ENCODE data around the gene SYNE2. TPM values are rescaled to one million over a fixed set of nuclear protein-coding genes. Genes with fewer than 3 reads are reported as not detected.

SYNE2 gene
- total RNA-seq, 1 donor from 2014 or later, result 168 TPM

GRCh38 chr14:63909984-63910383 lies 57.2 kb downstream of the SYNE2 start:
- intact Hi-C loops (cut with micrococcal nuclease), result loop anchor here (2.0 kb wide), 1 partner anchor 39 kb away; no protein-coding TSS in a partner anchor

- intact Hi-C loops (cut with micrococcal nuclease), result no loop called here
Observed at GRCh38 chr14:63910583-63911363, 58.0 kb downstream of the SYNE2 start.

- intact Hi-C loops (cut with micrococcal nuclease), result no loop called here
Observed at GRCh38 chr14:63911404-63911803, 58.6 kb downstream of the SYNE2 start.

DNA sequence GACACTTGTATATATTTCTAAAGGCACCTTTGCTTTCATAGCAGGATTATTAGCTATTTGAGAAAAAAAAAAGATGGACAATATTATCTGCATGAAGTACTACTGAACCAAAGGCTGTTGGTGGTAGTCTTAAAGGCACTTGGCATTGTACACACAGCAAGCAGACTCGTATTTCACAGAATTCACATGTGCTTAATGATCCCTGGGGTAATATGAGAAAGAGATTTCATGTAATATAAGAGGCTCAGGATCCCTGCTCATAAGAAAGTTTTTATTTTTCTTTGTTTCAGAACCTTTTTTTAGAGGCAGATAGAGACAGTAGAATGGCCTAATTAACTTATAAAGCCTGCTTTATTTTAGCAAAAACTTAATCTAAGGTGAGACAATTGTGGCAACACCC lies 59.5 kb downstream of the SYNE2 start:
- intact Hi-C loops (cut with micrococcal nuclease), result no loop called here

GRCh38 chr14:63918411-63918810 lies 65.6 kb downstream of the SYNE2 start:
- intact Hi-C loops (cut with micrococcal nuclease), result no loop called here

DNA sequence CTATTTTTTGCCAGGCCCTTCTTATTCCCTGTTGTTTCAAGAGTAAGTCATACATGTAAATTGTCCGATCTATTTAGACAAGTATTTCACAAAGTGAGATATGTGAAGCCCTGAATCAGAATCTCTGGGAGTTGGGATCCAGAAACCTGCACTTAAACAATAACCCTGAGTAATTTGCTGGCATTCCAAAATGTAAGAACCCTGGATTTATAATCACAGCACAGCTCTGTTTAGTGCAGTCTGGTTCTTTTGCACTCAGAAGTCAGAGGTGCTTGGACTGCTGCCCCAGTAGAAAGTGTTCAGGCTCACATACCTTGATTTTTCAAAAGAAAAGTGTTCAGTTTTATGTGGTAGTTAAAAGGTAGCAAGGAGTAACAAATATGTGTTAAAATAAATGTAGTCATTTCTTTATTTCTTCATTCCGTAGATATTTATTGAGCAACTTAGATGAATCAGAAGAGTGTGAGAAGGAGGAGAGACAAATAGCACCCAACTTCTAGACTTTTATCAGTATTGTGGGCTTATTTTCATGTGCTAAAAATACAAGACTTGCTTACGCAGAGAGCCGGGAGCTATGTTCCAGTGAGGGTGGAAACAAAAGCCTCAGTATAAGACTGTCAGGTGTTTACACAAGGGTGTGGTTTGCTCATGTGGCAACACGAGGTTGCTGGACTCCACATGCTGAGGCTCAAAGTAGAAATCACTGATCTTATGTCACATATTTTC lies 70.1 kb downstream of the SYNE2 start:
- intact Hi-C loops (cut with micrococcal nuclease), result no loop called here

DNA sequence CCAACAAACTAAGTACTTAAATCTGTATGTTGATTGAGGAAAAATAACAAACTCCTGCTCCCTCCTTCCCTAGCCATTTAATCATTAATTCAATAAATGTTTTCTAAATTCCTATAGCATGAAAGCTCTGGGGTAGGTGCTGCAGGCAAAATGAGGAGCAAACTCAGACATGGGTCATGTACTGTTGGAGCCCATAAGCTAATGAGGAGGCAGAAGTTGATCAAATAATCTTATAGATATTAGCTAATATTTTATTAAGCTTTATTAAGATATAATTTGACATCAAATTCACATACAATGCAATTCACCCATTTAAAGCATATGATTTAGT lies 70.6 kb downstream of the SYNE2 start:
- intact Hi-C loops (cut with micrococcal nuclease), result no loop called here

DNA sequence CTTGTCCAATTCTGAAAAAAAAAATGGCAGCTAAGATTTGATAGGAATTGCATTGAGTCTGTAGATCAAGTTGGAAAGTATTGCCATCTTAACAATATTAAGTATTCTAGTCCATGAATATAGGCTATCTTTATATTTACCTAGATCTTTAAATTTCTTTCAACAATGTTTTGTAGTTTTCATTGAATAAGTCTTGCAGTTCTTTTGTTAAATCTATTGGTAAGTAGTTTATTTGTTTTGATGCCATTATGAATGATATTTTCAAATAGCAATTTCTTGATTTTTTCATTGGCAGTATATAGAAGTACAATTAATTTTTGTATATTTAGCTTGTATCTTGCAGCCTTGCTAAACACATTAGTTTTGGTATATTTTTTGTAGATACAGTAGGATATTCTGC lies 71.6 kb downstream of the SYNE2 start:
- intact Hi-C loops (cut with micrococcal nuclease), result no loop called here

DNA sequence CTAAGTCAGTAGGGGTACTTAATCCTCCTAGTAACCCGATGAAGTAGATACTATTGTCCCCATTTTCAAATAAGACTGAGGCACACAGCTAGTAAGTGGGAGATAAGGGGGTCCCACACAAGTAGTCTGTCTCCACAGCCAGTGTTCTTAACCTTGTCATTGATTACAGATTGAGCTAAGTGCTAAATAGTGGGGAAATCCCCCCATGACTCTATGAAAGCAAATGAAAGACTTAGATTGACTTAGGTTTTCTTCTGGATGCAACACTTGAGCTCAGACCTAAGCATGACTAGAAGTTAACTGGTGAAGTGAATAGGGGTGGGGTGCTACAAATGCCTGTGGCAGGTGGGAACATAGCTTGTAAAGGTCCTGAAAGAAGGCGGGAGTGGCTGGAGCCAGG lies 73.8 kb downstream of the SYNE2 start:
- intact Hi-C loops (cut with micrococcal nuclease), result no loop called here

DNA sequence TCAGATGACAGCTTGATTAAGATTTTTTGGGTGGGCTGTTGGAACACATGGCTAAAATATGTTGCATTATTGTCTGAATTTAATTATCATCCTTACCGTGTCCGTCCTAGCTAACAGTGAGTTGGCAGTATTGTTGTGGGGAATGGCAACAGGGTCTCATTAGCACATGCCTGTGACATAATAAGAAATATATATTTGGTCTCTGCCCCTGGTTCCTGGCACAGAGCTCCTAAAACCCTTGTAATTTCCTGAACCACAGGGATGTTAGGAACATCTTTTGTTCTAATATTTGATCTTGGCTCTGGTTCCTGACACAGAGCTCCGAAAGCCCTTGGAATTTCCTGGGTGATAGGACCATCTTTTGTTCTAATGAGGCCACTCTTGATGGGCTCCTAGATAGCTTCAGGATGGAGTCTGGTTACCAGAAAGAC lies 76.0 kb downstream of the SYNE2 start:
- intact Hi-C loops (cut with micrococcal nuclease), result no loop called here

DNA sequence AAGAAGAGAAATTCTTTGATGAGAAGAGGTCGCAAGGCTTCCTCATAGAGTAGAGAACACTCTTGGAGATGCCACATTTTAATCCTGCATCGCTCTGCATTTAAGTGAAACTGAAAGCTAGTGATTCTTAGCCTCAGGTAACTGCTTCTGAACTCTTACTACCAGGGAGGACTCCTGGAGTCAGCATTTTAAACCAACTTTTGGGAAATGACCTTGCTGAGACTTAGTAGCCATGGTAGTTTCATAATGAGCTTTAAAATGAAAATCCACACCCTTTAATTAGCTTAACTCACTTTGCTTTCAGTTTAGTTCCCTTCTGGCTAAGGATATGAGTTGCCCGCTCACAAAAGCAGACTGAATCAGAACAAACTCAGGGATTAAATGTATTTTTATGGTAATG lies 80.3 kb downstream of the SYNE2 start:
- intact Hi-C loops (cut with micrococcal nuclease), result loop anchor here (1.0 kb wide), 1 partner anchor 69 kb away; no protein-coding TSS in a partner anchor

- intact Hi-C loops (cut with micrococcal nuclease), result loop anchor here (1.0 kb wide), 1 partner anchor 69 kb away; no protein-coding TSS in a partner anchor
Observed at GRCh38 chr14:63933711-63934110, 80.9 kb downstream of the SYNE2 start.

- intact Hi-C loops (cut with micrococcal nuclease), result no loop called here
Observed at GRCh38 chr14:63938198-63939005, 85.6 kb downstream of the SYNE2 start.

- intact Hi-C loops (cut with micrococcal nuclease), result no loop called here
Observed at GRCh38 chr14:63939006-63939270, 86.1 kb downstream of the SYNE2 start.

DNA sequence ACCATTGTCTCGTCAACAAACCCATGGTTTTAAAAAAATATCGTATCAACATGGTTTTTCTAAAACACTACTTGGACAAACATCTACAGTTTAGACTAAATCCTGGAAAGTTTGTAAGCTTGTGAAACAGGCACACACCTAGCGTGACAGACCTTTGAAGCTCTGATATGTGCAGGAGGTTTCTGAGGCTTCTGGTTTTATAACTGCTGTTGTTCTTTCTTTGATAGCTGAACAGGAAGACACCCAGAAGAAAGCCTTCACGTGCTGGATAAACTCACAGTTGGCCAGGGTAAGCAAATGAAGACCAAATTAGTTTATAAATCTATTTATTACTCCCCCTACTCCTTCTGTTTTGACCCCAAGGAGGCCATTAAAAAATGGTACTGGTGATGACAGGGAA lies 87.6 kb downstream of the SYNE2 start:
- intact Hi-C loops (cut with micrococcal nuclease), result loop anchor here (2.0 kb wide), 1 partner anchor 88 kb away; the partner anchor contains the start of gene SYNE2

- intact Hi-C loops (cut with micrococcal nuclease), result loop anchor here (2.0 kb wide), 1 partner anchor 88 kb away; the partner anchor contains the start of gene SYNE2
Observed at GRCh38 chr14:63941023-63941422, 88.2 kb downstream of the SYNE2 start.

- intact Hi-C loops (cut with micrococcal nuclease), result no loop called here
Observed at GRCh38 chr14:63949696-63950095, 96.9 kb downstream of the SYNE2 start.

GRCh38 chr14:63951021-63951420 lies 98.2 kb downstream of the SYNE2 start:
- intact Hi-C loops (cut with micrococcal nuclease), result no loop called here

GRCh38 chr14:63951429-63951828 lies 98.6 kb downstream of the SYNE2 start:
- intact Hi-C loops (cut with micrococcal nuclease), result no loop called here

- intact Hi-C loops (cut with micrococcal nuclease), result no loop called here
Observed at GRCh38 chr14:63952053-63952932, 99.5 kb downstream of the SYNE2 start.

DNA sequence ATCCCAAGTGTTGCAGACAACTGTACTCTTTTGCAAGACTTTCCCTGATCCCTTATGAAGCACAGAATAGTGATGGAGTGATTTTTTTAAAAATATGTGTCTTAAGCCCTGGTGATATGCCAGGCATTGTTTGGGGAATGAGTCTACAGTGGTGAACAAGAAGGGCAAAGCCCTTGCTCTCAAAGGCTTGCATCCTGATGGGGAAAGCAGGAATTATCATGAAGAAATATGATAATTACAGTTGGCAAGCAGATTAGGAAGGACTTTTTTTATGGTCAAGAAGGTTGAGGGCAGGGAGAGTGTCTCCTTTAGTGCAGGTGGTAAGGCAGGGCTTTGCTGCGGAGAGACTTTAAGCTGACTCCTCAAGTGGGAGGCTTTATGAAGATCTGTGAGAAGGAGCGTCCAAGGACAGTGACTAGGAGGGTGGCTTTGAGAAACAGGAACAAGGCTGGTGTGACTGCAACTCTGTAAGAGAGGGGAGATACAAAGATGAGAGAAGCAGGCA lies 100.2 kb downstream of the SYNE2 start:
- intact Hi-C loops (cut with micrococcal nuclease), result no loop called here

All from T-helper 1 cell treated with Interleukin-12 subunit alpha and Interleukin-12 subunit beta and Interleukin-4 antibody, amounts not matched to agents 30 ng/mL and 1 ng/mL, for 36 hours (primary cell).